NOMO-1 treated with DMSO at 0.1 percent for 48 hours (cell line): ENCODE measurements around the gene ADAM8.
"Not testable (repeated sequence)": the region's sequence is repeated elsewhere in the genome, so short reads cannot be mapped to it uniquely, and the experiment has no call there.

Experiments used
- DNase-seq: peaks from one replicate; lab custom pipeline; 2025; ENCODE audit not compliant: unreplicated experiment; lab: John Stamatoyannopoulos, UW

ADAM8 gene

DNA sequence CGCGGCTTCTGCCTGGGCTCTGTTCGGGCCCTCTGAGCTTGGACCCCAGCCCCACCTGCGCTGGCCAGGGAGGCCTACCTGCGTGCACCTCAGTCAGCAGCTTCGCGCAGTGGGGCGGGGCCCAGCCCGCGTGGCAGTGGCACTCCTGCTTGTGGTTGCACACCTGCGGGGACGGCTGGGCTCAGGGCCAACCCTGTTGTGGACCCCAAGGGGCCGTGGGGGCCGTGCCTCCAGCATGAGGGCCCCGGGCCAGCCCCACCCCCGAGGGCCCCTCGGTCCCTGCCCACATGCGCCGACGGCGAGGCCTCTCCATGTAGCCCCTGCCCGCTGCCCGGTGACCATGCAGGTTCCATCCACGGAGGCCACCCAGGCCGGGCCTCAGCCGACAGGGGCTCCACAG lies 7.3 kb downstream of the ADAM8 start:
- no peak for DNase-seq

DNA sequence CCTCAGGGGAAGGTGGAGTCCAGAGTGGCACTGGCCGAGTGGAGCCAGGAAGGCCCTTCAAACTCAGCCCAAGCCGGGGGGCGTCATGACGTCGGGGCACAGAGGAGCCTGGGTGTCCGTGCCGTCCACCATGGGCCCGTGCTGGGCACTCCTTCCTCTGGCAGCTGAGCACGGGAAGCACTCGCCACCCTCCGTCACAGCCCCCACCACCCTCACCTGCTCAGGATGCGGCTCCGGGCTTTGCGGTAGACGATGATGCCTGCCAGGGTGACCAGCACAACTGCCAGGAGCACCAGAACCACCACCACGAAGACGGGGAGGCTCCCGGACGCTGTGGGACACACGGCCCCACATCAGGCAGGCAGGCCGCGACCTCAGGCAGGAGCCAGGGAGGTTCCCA lies 8.1 kb downstream of the ADAM8 start:
- DNase-seq: no peak

DNA sequence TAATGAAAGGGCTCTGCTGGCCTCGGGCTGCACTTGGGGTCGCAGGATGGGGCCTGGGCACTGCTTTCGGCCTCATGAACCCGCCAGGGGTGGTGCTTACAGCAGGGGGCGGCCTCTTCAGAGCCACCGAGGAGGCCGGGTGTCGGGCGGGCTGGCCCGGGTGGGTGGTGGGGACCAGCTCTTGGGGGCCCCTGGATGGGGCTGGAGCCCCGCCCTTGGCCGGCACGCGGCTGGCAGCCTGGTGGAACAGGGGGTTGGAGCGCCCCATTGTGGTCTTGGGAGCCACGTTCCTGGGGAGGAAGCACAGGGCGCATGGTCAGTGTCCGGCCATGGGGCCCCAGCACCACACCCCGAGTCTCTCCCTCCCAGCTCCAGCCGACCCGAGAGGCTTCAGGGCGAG lies 8.8 kb downstream of the ADAM8 start:
- DNase-seq: no peak

DNA sequence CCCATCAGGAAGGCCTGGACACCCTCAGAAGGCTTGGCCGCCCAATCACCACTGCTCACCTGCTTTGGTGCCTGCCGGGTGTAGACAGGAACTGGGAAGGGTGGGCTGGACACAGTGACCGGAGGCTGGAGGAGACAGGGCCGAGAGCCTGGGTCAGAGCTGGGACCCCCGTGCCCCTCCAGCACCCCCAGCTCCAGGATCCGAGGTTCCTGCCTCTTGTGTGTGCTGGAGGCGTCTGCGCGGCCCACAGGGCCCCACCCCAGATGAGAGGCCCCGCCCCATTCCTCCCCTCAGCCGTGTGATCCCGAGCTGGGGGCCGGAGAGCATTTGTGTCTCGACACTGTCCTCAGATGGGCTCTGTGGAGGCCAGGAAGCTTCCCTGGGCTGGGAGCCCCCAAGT lies 9.4 kb downstream of the ADAM8 start:
- DNase-seq: no peak

DNA sequence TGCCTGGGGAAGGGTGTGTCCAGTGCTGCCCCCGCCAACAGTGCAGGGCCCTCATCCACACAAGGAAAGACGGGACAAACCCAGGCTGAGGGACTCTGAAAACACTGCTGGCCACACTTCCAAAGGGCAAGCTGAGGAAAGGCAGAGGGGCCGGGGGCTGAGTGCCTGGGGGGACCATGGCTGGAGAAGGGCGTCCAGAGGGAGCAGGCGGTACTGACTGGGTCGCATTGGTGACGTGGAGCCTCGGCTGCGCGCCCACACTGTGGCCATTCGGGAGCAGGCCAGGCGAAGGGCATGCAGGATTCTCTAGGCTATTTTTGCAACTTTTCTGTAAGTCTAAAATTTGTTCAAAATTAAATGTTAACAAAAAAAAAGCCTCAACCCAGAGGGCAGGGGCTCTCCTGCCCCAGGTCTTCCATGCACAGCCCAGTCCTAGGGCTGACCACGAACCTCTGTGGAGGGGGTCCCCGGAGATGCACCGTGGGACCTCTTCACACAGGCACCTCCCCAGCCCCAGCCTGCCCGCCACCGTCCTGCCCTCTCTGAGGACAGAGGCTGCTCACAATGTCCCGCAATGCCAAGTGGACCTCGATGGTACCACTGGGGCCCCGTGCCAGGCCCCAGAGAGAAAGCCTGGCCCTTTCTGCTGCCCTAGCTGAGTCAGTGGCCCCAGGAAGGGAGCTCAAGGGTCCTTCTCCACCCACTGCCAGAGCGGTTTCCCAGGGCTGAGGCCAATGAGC lies 10.4 kb downstream of the ADAM8 start:
- no peak for DNase-seq

DNA sequence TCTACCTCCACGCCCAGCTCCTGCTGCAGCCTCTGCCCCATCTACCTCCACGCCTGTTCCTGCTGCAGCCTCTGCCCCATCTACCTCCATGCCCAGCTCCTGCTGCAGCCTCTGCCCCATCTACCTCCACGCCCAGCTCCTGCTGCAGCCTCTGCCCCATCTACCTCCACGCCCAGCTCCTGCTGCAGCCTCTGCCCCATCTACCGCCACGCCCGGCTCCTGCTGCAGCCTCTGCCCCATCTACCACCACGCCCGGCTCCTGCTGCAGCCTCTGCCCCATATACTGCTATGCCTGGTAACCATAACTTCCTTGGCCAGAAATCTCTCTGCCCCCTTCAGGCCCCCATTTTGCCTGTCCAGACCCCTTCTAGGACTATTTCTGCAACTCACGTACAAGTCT lies 11.6 kb downstream of the ADAM8 start:
- not testable (repeated sequence) for DNase-seq

DNA sequence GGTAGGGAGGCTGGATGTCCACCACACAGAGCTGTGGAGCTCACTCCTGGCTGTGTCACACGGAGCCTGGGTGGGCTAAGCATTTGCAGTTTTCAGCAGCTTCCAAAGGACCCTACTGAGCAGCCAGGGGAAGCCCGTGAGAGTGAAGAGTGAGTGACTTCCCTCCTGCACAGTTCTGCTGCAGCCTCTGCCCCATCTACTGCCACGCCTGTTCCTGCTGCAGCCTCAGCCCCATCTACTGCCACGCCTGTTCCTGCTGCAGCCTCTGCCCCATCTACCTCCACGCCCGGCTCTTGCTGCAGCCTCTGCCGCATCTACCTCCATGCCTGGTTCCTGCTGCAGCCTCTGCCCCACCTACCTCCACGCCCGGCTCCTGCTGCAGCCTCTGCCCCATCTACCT lies 12.2 kb downstream of the ADAM8 start:
- peak; percentile 26 for DNase-seq

DNA sequence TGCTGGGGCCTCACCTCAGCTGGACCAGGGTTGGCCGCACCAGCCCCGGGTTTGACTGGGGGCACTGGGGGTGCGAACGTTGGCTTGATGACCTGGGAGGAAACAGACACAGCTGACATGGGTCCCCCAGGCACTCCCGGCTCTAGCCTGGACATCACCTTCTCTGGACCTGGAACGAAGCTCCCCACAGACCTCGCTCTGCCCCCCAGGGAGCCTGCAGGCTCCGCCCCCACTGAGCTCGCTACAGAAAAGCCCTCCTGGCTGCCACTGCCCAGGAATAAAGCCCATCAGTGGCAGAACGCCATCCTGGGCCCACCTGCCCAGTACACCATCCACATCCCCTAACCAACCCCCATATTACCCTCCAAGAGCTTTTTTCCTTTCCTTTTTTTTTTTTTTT lies 13.0 kb downstream of the ADAM8 start:
- no peak for DNase-seq

DNA sequence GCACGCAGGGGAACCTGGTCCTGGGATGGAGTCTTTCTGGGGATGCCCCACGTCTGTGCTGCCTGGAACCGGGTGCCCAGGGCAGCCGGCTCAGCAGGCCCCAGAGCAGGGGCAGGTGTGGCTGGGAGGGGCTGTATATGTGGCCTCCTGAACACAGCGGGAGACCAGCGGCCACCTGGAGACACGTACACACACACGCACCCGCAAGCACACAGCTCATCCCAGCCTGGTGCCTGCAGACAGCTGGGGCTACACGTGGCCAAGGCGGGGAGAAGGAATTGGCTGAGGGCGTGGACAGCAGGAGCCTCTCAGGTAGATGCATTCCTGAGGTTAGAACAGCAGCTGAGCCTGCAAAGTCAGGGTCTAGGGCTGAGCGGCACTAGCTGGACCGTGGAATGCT lies 14.0 kb downstream of the ADAM8 start:
- no peak for DNase-seq

DNA sequence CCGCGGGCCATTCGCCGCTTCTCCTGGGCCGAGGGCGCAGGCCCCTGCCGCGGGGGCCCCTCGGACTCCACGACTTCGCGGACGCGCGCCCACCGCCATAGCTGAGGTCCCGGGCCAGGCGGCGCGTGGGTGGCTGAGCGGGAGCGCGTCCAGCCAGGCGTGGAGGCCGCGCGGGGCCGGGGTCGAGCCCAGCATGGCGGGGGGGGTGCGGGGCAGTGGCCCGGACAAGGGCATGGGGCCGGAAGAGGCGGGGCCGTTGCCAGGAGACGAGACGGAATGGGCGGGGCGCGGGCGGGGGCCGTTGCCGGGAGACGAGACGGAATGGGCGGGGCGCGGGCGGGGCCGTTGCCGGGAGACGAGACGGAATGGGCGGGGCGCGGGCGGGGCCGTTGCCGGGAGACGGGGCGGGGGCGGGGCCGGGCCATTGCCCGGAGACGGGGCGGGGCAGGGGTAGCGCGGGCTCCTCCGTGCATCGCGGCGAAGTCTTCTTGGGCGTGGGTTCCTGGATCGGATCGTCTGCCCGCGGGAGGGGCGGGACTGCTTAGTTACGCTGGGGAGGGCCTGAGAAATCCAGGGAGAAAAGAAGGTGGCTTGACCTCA lies 14.8 kb downstream of the ADAM8 start:
- DNase-seq: peak; percentile 57

DNA sequence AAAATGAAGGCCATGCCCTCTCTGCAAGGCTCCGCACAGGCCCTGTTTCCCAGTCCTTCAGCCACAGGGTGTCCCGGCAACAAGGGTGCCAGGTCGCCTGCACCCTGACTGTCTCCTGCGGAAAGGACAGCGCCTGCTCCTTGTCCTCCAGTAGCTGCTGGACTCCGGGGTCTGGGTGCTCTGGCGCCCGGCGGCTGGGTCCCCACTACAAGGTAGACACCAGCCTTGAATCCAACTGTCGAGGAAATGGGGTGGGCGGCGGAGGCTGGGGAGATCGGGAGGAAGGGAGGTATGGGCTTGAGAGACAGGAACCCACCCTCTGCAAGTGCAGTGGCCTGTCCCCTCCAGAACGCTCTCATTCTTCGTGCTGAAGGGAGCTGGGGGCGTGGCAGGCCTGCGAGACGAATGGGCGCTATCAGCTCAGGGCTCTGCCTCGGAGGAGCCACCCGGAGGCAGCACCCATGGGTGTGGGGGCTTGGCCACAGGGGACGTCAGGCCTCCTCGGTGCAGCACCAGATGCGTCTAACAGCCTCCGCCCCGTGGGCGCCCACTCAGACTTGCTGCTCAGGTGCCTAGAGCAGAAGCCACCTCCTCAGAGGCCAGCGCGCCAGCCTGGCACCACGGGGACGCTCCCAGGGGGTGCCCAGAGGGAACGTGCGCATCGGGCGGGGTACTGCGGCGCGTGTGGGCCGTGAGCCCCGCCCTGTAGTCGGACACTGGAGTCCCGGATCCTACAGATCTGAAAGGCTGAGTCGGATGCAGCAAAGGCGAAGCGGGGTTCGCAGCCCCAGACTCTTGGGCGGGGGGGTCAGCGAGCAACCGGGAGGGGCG lies 15.6 kb downstream of the ADAM8 start:
- no peak for DNase-seq

DNA sequence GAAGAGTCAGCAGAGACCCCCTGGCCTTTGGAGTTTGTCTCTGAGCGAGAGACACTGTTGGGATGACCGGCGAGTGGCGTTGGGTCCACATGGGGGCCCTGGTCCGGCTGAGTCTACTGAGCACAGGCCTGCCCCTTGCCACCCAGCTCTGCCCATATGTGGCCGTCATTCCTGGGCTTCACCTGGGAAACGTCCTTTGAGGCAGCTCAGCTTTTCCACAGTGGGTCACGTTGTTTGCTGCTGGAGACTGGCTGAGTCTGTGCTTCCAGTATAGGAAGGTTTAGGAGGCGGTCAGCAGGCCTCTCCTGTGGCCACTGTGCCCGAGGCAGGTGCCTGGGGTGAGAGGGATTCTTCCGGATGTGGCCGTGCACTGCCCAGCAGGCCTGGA lies 17.1 kb downstream of the ADAM8 start:
- DNase-seq: no peak

DNA sequence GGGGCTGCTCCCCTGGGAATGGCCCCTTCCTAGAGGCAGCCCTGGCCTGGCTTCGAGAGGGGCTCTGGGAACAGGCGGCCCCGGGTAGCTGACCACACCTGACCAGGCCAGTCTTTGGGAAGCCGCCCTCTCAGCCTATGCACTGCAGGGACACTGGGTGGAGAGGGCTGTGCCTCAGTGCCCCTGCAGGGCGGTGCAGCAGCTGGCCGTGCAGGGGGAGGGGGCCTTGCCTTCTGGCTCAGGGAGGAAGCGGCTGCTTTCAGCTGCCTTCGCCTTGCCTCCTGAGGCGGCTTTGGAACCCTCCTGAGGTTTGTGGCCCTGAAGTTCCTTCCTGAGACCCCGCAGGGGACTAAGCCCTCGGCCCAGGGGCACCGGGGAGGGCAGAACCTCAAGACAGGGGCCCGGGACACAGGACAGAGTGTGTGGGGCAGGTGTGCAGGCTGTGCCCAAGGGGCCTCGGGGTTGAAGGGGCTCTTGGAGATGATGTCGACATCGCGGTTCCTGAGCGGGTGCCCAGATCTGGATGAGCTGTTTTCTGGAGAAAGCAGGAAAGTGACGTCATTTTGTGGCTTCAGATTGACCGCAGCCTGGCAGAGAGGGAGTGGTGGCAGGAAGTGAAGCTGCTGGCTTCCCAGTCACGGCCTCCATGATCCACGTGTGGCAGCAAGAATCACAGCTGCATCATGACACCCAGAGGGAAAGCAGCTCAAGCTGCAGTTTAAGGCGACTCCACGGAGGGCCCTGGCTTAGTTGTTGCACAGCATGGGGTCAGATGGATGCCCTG lies 17.7 kb downstream of the ADAM8 start:
- peak; percentile 93 for DNase-seq

DNA sequence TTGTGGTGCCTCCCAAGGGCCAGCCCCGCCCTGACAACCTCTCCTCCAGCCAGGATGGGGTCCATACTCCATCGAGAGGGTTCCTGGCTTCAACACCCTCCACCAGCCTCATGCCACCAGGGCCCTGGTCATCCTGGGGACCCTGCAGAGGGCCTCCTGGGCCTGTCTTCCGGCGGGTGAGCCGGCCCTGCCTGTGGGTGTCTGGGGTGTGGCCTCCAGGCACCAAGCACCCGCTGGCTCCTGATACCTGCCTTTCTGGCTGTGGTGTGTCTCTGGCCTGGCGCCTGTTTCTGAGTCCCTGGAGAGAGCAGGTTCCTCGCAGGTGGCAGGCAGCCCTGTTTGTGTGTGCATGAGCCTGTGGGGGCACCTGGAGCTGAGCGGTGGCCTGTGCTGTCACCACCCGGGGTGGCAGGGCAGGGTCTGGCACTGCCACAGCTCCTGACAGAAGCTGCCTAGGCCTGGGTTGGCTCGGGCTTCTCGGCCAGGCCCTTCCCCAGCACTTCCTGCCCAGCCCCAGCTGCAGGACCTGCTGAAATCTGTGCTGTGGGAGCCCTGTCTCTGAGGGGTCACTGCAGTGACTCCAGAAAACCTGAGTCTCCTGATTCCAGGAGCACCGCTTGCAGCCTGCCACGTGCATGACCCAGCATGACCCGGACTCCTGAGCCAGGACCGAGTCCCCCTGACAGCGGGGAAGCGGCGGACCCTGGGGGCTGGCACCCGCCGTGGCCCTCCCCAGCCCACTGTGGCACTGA lies 18.4 kb downstream of the ADAM8 start:
- no peak for DNase-seq

DNA sequence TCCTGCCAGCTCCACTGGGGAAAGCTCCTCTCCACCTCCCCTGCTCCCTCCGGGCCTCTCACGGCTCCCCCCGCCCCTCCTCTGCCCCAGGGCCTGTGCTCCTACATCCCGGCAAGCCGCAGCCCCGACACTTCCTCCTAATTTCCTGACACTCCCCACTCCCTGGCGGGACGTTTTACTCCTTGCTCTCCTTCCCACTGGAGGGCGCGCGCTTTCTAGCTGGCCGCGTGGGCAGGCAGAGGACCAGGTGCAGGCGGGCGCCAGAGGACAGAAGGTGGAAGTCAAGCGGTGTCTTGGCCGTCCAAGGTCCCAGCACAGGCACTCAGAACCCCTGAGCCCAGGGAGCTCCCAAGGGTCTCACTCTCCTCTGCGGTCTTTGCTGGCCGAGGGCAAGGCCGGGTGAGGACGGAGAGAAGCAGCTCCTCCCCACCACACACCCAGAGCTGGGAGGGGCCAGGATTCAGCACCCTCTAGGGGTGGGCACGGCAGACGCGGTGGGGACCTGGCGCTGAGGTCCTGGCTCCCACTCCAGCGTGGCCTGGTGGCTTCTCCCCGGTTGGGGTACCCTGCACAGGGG lies 19.1 kb downstream of the ADAM8 start:
- no peak for DNase-seq

DNA sequence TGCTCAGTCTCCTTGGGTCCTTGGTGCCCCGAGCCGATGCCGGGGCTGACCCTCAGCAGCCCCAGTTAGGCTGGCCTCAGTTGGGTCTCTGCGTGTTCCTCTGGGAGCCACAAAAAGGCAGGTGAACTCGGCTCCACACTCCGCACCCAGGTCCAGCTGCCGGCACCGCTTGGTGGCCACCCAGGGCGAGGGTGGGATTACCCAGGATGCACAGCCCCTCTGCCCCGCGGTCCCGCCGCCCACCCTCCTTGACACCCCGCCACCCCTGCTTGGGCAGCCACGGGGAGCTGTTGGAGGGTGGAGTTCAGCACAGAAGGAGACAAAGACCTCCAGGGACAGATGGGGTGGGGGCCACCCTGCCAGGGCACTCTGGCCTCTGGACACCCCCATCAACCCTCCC lies 21.3 kb downstream of the ADAM8 start:
- no peak for DNase-seq

DNA sequence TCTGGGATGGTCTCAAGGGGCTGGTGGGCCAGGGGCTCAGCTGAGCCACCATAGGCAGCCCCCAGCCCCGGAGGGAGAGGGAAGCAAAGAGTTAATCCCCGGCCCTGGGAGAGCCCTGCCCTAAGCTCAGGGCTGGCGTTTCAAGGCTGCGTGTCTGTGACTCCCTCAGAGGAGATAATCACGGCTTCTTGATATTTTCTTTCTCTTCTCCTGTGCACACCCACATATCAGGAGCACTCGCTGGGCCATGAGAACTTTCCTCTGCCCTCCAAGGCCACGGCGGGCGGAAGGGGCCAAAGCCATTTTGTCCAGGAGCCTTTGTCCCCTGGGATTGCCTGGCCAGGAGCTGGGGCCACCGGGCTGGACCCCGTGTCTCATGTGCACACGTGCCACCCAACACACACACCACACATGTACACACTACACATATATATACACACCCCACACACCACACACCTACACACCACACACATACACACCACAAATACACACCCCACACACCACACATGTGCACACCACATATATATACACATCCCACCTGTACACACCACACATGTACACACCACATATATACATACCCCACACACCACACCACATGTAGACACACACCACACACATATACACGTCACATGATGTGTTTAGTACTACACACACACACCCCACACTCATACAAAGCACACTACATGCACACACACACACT lies 22.1 kb downstream of the ADAM8 start:
- DNase-seq: no peak

DNA sequence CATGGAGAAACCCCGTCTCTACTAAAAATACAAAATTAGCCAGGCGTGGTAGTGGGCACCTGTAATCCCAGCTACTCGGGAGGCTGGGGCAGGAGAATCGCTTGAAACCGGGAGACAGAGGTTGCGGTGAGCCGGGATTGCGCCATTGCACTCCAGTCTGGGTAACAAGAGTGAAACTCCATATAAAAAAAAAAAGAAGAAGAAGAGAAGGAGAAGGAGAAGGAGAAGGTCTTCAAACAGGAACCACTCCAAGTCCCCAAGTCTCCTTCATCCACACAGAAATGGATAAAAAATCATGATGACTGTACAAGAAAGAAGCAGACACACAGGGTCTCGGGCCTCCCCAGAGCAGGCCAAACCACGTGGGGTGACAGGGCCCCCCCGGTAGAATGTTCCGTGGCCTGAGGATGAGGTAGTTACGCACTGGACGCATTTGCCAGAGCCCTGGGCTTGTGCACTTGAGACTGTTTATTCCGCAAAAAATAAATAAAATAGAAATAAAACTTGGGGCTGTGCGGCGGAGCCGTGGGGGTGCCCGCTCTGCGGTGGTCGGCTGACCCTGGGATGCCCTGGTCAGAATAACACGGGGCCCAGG lies 23.2 kb downstream of the ADAM8 start:
- DNase-seq: peak; percentile 75

DNA sequence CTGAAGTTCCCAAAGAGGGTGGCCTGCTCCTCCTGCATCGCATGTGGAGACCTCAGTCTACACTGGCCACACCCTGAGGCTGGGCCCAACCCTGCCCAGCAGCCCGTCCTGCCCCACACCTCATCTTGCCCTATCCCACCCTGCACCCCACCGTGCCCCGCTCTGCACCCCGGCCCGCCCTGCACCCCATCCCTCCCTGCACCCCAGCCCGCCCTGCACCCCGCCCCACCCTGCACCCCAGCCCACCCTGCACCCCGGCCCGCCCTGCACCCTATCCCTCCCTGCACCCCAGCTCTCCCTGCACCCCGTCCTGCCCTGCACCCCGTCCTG lies 24.5 kb downstream of the ADAM8 start:
- no peak for DNase-seq
